ENCODE results near the gene FGF5. TPM values are rescaled to one million over a fixed set of nuclear protein-coding genes. Genes with fewer than 3 reads are reported as not detected.

Gene FGF5
- total RNA-seq, 1 donor from 2014 or later, result not detected

DNA sequence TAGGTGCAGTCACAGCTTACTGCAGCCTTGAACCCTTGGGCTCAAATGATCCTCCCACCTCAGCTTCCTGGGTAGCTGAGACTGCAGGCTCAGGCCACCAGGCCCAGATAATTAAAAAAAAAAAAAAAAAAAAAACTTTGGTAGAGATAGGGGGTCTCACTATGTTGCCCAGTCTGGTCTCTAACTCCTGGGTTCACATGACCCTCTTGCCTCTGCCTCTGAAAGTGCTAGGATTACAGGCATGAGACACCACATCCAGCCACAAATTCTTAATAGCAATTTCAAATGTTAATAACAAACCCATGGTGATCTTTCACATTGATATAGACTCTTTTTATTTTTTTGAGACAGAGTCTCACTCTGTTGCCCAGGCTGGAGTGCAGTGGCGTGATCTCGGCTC is 12.3 kb upstream of the FGF5 start:
- TF ChIP-seq CTCF (IDR thresholded peaks at IDR 0.05), result no peak
- peaks cover 16% of the 10 kb centered on the region for H3K27me3 ChIP-seq
- intact Hi-C loops (cut with DNase I), result no loop called here
- ATAC-seq, result no peak
- no peak overlapping the region for H3K27ac ChIP-seq
- no peaks in the 10 kb centered on the region for H3K9me3 ChIP-seq
- H3K36me3 ChIP-seq, result no peaks in the 10 kb centered on the region
- no peak for DNase-seq
- no peaks in the 10 kb centered on the region for H3K4me1 ChIP-seq
- no peak overlapping the region for H3K4me3 ChIP-seq

DNA sequence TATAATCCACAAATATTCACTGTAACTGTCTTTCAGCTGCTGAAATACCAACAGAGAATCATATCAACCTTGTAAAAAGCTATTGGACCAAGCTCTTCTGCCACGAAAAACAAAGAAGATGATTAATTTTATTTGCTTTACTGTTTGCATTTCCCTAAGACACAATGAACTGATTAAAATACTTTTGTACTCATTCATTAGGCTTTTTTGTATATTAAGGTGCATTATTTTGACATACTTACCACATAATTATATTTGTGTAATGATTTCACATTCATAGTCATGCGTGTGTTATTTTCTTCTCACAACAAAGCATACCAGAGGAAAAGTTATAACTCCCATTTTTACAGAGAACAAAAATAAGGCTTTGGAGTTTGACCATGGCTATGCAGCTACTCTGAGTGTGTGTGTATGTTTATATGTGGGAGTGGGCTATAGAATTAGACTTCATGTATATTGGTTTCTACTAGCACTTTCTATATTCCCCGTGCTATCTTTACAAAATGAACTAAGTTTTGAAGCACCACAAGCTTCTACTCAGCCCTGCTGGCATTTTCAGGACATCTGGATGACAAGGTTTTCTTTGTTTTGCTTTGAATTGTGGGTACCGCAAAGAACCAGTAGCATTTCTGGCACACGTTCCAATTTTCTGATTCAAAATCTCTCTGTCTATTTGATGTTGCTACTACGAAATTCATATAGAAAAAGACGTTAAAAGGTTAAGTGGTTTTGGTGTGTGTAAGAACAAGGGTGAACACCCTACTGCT is 11.0 kb upstream of the FGF5 start:
- TF ChIP-seq CTCF (IDR thresholded peaks at IDR 0.05), result no peak
- H3K36me3 ChIP-seq, result no peaks in the 10 kb centered on the region
- H3K9me3 ChIP-seq, result no peaks in the 10 kb centered on the region
- DNase-seq, result no peak
- intact Hi-C loops (cut with DNase I), result no loop called here
- peaks cover 16% of the 10 kb centered on the region for H3K27me3 ChIP-seq
- no peak overlapping the region for H3K4me3 ChIP-seq
- H3K27ac ChIP-seq, result no peak overlapping the region
- no peak for ATAC-seq
- no peaks in the 10 kb centered on the region for H3K4me1 ChIP-seq

DNA sequence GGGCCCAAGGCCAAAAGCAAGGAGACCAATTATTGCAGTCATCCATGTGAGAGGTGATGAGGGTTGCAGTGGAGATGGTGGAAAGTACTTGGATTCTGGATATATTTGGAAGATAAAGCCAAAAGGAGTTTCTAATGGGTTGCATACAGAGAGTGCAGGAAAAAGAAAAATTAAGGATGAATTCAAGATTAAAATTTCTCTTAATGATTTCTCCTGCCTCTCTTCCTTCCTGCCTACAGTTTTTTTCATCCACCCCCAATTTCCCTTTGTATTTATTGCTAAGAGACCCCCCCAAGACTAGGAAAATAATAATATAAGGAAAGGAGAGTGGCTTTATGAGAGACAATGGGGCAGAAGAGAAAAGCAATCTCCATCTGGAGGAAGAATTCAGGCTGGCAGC is 8.6 kb upstream of the FGF5 start:
- ATAC-seq, result no peak
- intact Hi-C loops (cut with DNase I), result no loop called here
- H3K27ac ChIP-seq, result no peak overlapping the region
- DNase-seq, result no peak
- H3K9me3 ChIP-seq, result no peaks in the 10 kb centered on the region
- H3K4me3 ChIP-seq, result no peak overlapping the region
- no peak for TF ChIP-seq CTCF (IDR thresholded peaks at IDR 0.05)
- H3K27me3 ChIP-seq, result peaks cover 13% of the 10 kb centered on the region
- H3K36me3 ChIP-seq, result no peaks in the 10 kb centered on the region
- H3K4me1 ChIP-seq, result no peaks in the 10 kb centered on the region

DNA sequence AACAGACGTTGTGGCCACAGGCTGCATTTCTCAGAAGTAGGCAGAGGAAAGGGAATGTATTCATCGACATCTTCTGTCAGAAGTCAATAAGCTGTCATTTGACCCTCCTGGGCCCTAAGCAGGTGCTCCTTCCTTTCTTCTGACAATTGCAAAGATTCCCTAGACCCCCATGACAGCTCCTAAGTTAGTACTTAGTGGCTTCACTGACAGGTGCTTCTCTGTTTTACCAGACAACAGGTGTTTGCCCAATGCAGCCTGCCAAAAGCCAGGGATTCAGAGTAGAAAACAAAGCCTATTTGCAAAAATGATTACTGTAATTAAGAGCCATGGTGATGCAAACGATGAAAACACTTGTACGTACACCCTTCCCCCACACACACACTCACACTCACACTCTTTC is 7.5 kb upstream of the FGF5 start:
- no peak overlapping the region for H3K27ac ChIP-seq
- no peak for TF ChIP-seq CTCF (IDR thresholded peaks at IDR 0.05)
- H3K4me1 ChIP-seq, result no peaks in the 10 kb centered on the region
- intact Hi-C loops (cut with DNase I), result no loop called here
- peaks cover 25% of the 10 kb centered on the region for H3K27me3 ChIP-seq
- no peaks in the 10 kb centered on the region for H3K9me3 ChIP-seq
- no peaks in the 10 kb centered on the region for H3K36me3 ChIP-seq
- no peak overlapping the region for H3K4me3 ChIP-seq
- ATAC-seq (no peak), DNase-seq (no peak)

DNA sequence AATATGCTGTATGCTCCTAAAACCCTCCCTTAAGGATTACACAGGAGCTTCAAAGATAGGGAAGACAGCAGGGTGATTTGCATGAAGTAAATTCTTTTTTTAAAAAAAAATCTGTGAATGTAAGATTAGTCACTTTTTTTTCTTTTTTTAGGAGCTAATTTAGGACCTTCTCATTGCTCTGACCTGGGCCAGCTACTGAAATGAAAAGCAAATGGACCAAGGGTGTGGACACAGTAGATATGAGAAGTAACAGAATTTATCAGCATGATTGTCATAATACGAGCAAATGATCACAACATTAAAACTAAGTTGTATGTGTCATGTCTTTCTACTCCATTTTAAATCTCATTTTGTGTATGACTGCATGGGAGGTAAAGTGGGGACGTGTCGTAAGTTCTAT is 6.6 kb upstream of the FGF5 start:
- no peak overlapping the region for H3K4me3 ChIP-seq
- ATAC-seq (no peak), DNase-seq (no peak)
- H3K4me1 ChIP-seq, result no peaks in the 10 kb centered on the region
- H3K27ac ChIP-seq, result no peak overlapping the region
- TF ChIP-seq CTCF (IDR thresholded peaks at IDR 0.05), result no peak
- intact Hi-C loops (cut with DNase I), result no loop called here
- H3K9me3 ChIP-seq, result no peaks in the 10 kb centered on the region
- H3K36me3 ChIP-seq, result no peaks in the 10 kb centered on the region
- H3K27me3 ChIP-seq, result peaks cover 33% of the 10 kb centered on the region
